ENCODE results near the gene KCNK15.

The KCNK15 gene

GRCh38 chr20:44736170-44737021, 9.3 kb upstream of the KCNK15 start:
- no peak for DNase-seq (ENCODE audit: low read depth)

- DNase-seq (ENCODE audit: low read depth), result no peak
Measured at GRCh38 chr20:44737116-44737515, 8.5 kb upstream of the KCNK15 start.

DNA sequence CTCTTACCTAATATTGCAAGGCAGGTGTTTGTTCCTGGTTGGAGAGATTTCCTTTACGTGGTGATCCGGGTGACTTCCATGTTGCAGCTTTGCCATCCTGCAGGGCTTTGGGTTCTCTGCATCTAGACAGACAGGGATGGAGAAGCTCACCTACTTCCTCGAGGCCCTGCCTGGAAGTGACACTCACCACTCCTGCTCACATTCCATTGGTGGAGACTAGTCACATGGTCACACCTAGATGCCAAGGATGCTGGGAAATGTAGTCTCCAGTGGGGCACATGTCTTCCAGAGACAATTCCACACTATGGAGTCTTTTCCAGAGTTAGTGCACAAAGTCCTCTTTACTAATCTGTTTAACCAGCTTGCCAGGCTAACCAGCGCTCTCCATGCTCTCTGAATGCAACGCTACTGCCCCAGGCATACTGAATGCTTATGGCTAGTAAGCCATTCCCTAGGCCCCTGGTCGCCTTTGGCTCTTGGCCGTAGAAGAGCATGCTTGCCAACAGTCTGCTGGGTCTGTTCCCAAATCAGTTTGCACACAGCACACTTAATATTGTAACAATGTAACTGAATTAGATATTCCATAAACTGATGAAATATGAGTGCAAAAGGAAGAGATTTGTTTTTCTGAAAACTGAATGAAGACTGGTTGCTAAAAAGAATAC, 6.7 kb upstream of the KCNK15 start:
- no peak for DNase-seq (ENCODE audit: low read depth)

DNA sequence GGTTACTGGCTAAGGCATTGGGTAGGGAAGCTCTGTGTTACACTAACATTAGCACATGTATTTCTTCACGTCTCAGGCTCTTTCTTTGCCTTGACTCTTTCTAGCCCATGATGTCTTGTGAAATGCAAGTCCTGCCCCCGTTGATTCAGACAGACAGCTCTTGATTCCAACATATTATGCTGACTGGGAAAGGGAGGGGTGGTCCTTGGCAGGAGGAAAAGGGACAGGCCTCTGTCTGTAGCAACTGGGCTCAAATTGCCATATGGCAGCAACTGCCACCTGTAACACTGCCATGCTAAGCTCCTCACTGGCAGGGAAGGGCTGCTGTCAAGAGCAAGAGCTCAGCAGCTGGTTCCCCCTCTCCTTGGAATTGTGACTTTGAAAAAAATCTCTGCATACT, 5.7 kb upstream of the KCNK15 start:
- DNase-seq (ENCODE audit: low read depth), result no peak

DNA sequence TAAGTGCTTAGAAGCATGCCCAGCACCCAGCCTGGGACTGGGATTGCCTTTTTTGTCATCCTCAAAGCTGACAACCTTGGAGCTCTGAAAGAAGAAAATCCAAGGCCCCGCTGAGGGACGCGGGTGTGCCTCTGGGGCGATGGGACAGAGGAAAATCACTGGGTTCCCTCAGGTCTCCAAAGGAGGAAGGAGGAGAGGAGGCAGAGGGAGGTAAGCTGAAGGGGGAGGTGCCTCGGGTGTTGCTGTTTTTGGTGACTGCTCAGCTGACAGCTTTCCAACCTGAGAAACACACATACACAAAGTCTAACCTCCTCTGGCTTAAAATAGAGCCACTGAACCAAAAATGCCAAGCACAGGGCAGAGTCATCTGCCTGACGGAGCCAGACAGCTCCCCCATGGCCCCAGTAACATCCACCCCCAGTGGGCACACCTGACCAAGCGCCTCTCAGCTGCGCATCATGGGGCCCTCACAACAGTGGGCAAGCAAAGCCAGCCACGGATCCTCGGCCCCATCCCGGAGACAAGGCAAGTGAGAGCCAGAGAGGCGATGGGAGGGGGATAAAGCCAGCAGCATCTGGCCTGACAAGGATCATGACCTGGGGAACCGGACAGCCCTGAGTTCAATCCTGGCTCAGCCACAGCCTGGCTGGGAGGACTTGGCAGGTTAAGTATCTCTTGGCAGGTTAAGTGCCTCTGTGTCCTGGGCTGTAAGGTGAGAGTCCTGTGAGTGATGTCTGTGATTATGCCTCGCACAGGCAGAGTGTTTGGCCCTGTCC, 3.2 kb upstream of the KCNK15 start:
- no peak for DNase-seq (ENCODE audit: low read depth)

- no peak for DNase-seq (ENCODE audit: low read depth)
Measured at GRCh38 chr20:44743080-44743701, 2.5 kb upstream of the KCNK15 start.

- DNase-seq (ENCODE audit: low read depth), result no peak
Measured at GRCh38 chr20:44743916-44744655, 1.6 kb upstream of the KCNK15 start.

- no peak for DNase-seq (ENCODE audit: low read depth)
Measured at GRCh38 chr20:44745122-44745597, 505 bp upstream of the KCNK15 start.

- DNase-seq (ENCODE audit: low read depth), result no peak
Measured at GRCh38 chr20:44746367-44747165, 901 bp downstream of the KCNK15 start.

DNA sequence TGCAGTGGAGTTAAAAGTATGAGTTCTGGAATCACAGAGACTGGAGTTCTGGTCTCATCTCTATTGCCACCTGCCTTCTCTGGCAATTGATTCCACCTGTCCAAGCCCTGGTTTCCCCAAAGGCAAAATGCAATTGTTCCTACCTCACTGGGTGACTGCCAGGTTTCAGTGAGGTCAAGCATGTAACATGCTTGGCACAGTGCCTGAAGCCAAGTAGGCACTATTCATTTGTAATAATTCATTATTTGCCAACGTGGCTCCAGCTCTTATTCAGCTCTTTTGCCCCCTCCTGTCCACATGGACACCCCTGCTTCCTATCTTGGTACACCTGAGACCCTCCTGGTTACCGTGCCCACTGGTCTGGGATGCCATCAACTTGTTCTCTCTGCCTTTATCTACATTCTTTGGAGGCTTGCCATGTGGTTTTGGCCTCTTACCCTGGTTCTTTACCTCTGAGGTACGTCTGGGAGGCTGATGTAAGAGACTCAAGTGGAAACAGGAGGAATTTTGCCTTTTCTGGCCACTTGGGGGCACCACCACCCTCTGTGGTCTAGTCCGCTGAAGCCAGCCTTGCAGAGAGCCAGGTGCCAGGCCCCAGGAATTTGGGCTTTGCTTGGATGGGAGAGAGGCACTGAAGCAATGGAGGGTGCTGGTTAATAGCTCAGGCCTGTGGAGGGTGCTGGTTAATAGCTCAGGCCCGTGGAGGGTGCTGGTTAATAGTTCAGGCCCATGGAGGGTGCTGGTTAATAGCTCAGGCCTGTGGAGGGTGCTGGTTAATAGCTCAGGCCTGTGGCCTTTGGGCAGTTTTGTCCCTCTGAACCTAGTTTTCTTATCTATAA, 1.7 kb downstream of the KCNK15 start:
- DNase-seq (ENCODE audit: low read depth), result peak; percentile 42

GRCh38 chr20:44748005-44748370, 2.3 kb downstream of the KCNK15 start:
- DNase-seq (ENCODE audit: low read depth), result no peak

GRCh38 chr20:44750081-44750805, 4.6 kb downstream of the KCNK15 start:
- no peak for DNase-seq (ENCODE audit: low read depth)

- no peak for DNase-seq (ENCODE audit: low read depth)
Measured at GRCh38 chr20:44752099-44752931, 6.7 kb downstream of the KCNK15 start.

DNA sequence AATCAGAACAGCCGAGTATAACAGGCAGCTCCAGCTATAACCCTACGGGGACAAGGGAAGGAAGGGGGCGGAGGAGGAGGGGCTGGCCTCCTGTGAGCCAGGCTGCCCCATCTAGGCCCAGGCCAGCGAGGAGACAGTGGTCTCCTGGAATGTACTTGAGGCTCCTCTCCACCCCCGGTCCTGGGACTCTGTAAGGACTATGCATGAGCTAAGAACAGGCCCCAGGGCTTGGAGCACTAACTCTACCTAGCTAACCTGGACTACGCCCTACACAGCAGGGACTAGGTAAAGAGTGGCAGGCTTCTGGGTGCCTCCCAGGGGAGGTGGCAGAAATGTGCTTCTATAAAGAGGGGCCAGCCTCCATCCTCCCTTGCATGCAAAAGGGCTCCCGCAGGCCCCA, 8.9 kb downstream of the KCNK15 start:
- DNase-seq (ENCODE audit: low read depth), result no peak

DNA sequence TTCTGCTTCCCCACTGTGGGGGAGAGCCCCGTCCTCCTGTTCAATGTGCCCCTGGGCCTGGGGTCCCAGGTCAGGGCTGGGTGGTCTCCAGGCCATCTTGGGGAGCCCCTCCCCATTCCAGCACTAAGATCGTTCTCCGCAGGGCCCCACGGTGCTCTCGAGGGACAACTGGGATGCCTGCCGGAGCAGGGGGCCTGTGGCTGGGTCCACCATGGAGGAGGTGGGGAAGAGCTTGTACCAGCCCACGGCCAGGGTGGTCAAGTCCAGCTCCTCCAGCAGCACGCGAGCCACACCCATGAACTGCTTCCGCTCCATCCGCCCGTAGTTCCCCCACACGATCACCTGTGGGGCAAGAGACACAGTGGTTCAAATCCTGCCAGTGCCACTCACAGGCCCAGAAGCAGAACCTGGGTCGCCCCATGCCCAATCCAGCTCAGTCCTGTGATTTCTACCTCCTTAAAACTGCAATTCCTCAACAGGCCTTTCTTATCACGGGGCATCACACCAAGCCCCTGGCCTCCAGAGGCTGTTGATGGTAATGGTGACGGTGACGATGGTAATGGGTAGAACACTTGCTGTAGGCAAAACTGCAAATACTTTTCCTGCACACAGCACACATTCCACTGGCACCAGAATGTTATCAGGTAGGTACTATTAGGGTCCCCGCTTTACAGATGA, 10.5 kb downstream of the KCNK15 start:
- DNase-seq (ENCODE audit: low read depth), result no peak

GRCh38 chr20:44756956-44757355, 11.3 kb downstream of the KCNK15 start:
- no peak for DNase-seq (ENCODE audit: low read depth)

DNA sequence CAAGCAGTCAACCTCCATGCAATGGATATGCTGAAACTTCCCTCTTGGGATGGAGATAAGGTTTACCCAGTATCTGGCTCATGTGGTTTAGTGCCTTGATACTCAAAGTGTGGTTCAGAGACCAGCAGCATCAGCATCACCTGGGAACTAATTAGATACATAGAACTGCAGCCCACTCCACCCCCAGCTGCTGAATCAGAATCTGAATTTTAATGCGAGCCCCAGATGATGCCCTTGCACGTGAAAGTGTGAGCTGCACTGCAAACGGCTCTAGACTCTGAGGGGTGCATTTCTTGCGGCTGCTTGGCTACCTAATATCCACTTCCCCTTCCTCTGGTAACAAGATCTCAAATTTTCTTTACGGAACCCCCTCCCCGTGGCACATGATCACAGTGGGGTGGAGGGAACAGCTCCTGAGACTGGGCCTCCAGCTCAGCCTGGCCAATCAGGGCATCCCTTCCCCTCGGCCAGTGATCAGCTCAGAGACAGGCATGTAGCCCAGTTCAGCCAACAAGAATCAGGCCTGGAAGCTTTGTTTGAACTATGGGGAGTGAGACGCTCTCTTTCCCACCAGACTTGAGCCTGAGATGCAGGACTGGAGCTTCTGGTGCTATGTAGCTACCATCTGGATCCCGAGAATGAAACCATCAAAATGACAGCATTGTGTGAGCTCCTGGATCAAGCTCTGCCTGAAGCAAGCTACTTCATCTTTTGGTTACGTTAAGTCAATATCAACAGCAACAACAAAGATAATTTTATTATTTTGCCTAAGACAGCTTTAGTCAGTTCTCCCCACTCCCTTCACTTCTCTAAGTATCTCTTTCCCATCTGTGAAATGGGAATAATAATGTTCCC, 12.8 kb downstream of the KCNK15 start:
- DNase-seq (ENCODE audit: low read depth), result no peak

Measured in activated T-cell treated with anti-CD3 and anti-CD28 coated beads for 1 hour (primary cell).